ENCODE measurements around the gene NOVA2. TPM values are rescaled to one million over a fixed set of nuclear protein-coding genes. Genes with fewer than 3 reads are reported as not detected.
"Not testable (repeated sequence)": the region's sequence is repeated elsewhere in the genome, so short reads cannot be mapped to it uniquely, and the experiment has no call there.

NOVA2 gene
- total RNA-seq, 1 experiment from 2014 or later: not detected

GRCh38 chr19:45899253-45899652, 74.4 kb downstream of the NOVA2 start:
- no peaks in the 10 kb centered on the region for H3K27me3 ChIP-seq (replicated peaks; ENCODE audit: insufficient read depth, low read depth, low read length, poor library complexity)
- TF ChIP-seq CTCF (conservative IDR thresholded peaks at IDR 0.05; ENCODE audit: low read depth, low read length) (no peak), EZH2 (IDR thresholded peaks at IDR 0.05; ENCODE audit: borderline replicate concordance, low read depth, low read length, poor library complexity, severe bottlenecking) (no peak)
- intact Hi-C loops (cut with micrococcal nuclease; ENCODE audit: unreplicated experiment): no loop called here
- no peaks in the 10 kb centered on the region for H3K9me3 ChIP-seq (ENCODE audit: low read depth, low read length, poor library complexity, severe bottlenecking)
- H3K27ac ChIP-seq (ENCODE audit: low read depth, low read length, poor library complexity, severe bottlenecking): no peak overlapping the region
- ChIA-PET CTCF (no interaction called here), POLR2A (ENCODE audit: low non-redundant PET) (no interaction called here)
- H3K4me3 ChIP-seq (ENCODE audit: low read depth, low read length, poor library complexity, severe bottlenecking): no peak overlapping the region
- H3K4me1 ChIP-seq (ENCODE audit: insufficient read depth, low read length, poor library complexity, severe bottlenecking): peaks cover 3% of the 10 kb centered on the region
- H3K36me3 ChIP-seq (ENCODE audit: insufficient read depth, low read length, poor library complexity, severe bottlenecking): peaks cover 3% of the 10 kb centered on the region
- BruUV-seq (replicated peaks): no TSS peak
- DNase-seq (ENCODE audit: low spot score): no peak

GRCh38 chr19:45897261-45897812, 76.3 kb downstream of the NOVA2 start:
- no TSS peak for BruUV-seq (replicated peaks)
- POLR2A ChIA-PET (ENCODE audit: low non-redundant PET): no interaction called here
- H3K27ac ChIP-seq (ENCODE audit: low read depth, low read length, poor library complexity, severe bottlenecking): no peak overlapping the region
- CTCF ChIA-PET: no interaction called here
- no peak for TF ChIP-seq CTCF (conservative IDR thresholded peaks at IDR 0.05; ENCODE audit: low read depth, low read length)
- no peak for TF ChIP-seq EZH2 (IDR thresholded peaks at IDR 0.05; ENCODE audit: borderline replicate concordance, low read depth, low read length, poor library complexity, severe bottlenecking)
- H3K36me3 ChIP-seq (ENCODE audit: insufficient read depth, low read length, poor library complexity, severe bottlenecking): peaks cover 3% of the 10 kb centered on the region
- H3K27me3 ChIP-seq (replicated peaks; ENCODE audit: insufficient read depth, low read depth, low read length, poor library complexity): no peaks in the 10 kb centered on the region
- intact Hi-C loops (cut with micrococcal nuclease; ENCODE audit: unreplicated experiment): no loop called here
- H3K9me3 ChIP-seq (ENCODE audit: low read depth, low read length, poor library complexity, severe bottlenecking): no peaks in the 10 kb centered on the region
- H3K4me3 ChIP-seq (ENCODE audit: low read depth, low read length, poor library complexity, severe bottlenecking): no peak overlapping the region
- no peak for DNase-seq (ENCODE audit: low spot score)
- peaks cover 3% of the 10 kb centered on the region for H3K4me1 ChIP-seq (ENCODE audit: insufficient read depth, low read length, poor library complexity, severe bottlenecking)

- CTCF ChIA-PET; DNase-seq (ENCODE audit: low spot score); H3K4me1 ChIP-seq (ENCODE audit: insufficient read depth, low read length, poor library complexity, severe bottlenecking); H3K36me3 ChIP-seq (ENCODE audit: insufficient read depth, low read length, poor library complexity, severe bottlenecking); H3K4me3 ChIP-seq (ENCODE audit: low read depth, low read length, poor library complexity, severe bottlenecking); H3K9me3 ChIP-seq (ENCODE audit: low read depth, low read length, poor library complexity, severe bottlenecking); BruUV-seq (replicated peaks); POLR2A ChIA-PET (ENCODE audit: low non-redundant PET); H3K27me3 ChIP-seq (replicated peaks; ENCODE audit: insufficient read depth, low read depth, low read length, poor library complexity); intact Hi-C loops (cut with micrococcal nuclease; ENCODE audit: unreplicated experiment); H3K27ac ChIP-seq (ENCODE audit: low read depth, low read length, poor library complexity, severe bottlenecking): not testable (repeated sequence)
Observed at GRCh38 chr19:45895983-45896599, 77.6 kb downstream of the NOVA2 start.

DNA sequence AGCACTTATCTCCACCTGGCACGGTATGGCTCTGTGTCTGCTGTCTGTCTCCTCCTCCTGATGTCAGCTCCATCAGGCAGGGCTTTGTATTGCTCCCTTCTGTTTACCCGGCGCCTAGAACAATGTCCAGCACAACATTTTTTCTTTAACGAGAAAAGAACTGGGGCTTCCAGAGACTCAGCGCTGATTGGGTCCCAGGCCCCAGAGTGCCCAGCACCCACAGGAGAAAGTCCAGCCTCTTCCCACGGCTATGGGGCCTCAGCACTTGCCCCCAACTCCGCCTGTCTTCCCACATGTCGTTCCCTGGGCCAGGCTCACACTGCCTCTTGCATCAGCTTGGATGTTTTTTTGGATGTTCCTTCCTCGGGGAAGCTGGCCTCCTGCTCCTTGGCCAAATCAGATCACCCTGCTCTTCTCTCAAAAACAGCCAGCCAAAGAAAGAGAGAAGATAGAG, 78.1 kb downstream of the NOVA2 start:
- ChIA-PET CTCF (no interaction called here), POLR2A (ENCODE audit: low non-redundant PET) (no interaction called here)
- H3K4me3 ChIP-seq (ENCODE audit: low read depth, low read length, poor library complexity, severe bottlenecking): no peak overlapping the region
- BruUV-seq (replicated peaks): no TSS peak
- peaks cover 3% of the 10 kb centered on the region for H3K36me3 ChIP-seq (ENCODE audit: insufficient read depth, low read length, poor library complexity, severe bottlenecking)
- no peak overlapping the region for H3K27ac ChIP-seq (ENCODE audit: low read depth, low read length, poor library complexity, severe bottlenecking)
- intact Hi-C loops (cut with micrococcal nuclease; ENCODE audit: unreplicated experiment): no loop called here
- TF ChIP-seq CTCF (conservative IDR thresholded peaks at IDR 0.05; ENCODE audit: low read depth, low read length) (no peak), EZH2 (IDR thresholded peaks at IDR 0.05; ENCODE audit: borderline replicate concordance, low read depth, low read length, poor library complexity, severe bottlenecking) (no peak)
- no peaks in the 10 kb centered on the region for H3K4me1 ChIP-seq (ENCODE audit: insufficient read depth, low read length, poor library complexity, severe bottlenecking)
- H3K9me3 ChIP-seq (ENCODE audit: low read depth, low read length, poor library complexity, severe bottlenecking): no peaks in the 10 kb centered on the region
- no peak for DNase-seq (ENCODE audit: low spot score)
- H3K27me3 ChIP-seq (replicated peaks; ENCODE audit: insufficient read depth, low read depth, low read length, poor library complexity): no peaks in the 10 kb centered on the region

Measured in A673 (cell line).